PC-9 (cell line): Measurements from ENCODE around the gene NR4A3. TPM values are rescaled to one million over a fixed set of nuclear protein-coding genes. Genes with fewer than 3 reads are reported as not detected.

Experiments
- BruUV-seq: library from RNA; stranded (reverse); fragments of 400-500 nt; replicated peaks from 2 replicates; lab custom pipeline; 2021; lab: Mats Ljungman, UMichigan
- CTCF ChIA-PET: fragments of 300-600 bp; sonication (Branson Sonifier 250); formaldehyde crosslinking; loops from one replicate; lab custom pipeline; 2022; ENCODE audit warnings: antibody characterized with exemption; lab: Charles Lee
- POLR2A ChIA-PET: fragments of 300-600 bp; sonication (Branson Sonifier 250); formaldehyde crosslinking; loops from one replicate; lab custom pipeline; 2022; ENCODE audit warnings: antibody characterized with exemption; ENCODE audit not compliant: unreplicated experiment; lab: Charles Lee
- DNase-seq, 2 experiments: peaks; one replicate each; pipeline versions ENCODE4 v3.0.0 to v3.0.0-alpha.2; 2015 to 2022; ENCODE audit warnings: mixed read lengths in 1 of 2
- H2AFZ ChIP-seq: fragments of 200-600 bp; sonication (generic); 2 replicates; pipeline ENCODE4 v1.8.1; 2017; ENCODE audit warnings: antibody characterized with exemption
- H3F3A ChIP-seq: fragments of 200-600 bp; sonication (generic); 2 replicates; pipeline ENCODE4 v1.8.1; 2017; ENCODE audit warnings: antibody characterized with exemption, mild to moderate bottlenecking, low read depth; ENCODE audit not compliant: insufficient read depth
- H3K27ac ChIP-seq: fragments of 200-600 bp; sonication (generic); 2 replicates; pipeline ENCODE4 v1.6.1; 2016; ENCODE audit warnings: mixed run types
- H3K27me3 ChIP-seq: fragments of 200-600 bp; sonication (generic); 2 replicates; pipeline ENCODE4 v1.6.1; 2016; ENCODE audit warnings: low read depth, mixed run types; ENCODE audit not compliant: insufficient read depth
- H3K36me3 ChIP-seq: fragments of 200-600 bp; sonication (generic); 2 replicates; pipeline ENCODE4 v1.6.1; 2016; ENCODE audit warnings: low read depth, mixed run types
- H3K4me1 ChIP-seq: fragments of 200-600 bp; sonication (generic); replicated peaks from 2 replicates; pipeline ENCODE4 v1.6.1; 2016; ENCODE audit warnings: mixed run types; ENCODE audit not compliant: insufficient read depth
- H3K4me2 ChIP-seq: fragments of 200-600 bp; sonication (generic); 2 replicates; pipeline ENCODE4 v1.6.1; 2017; ENCODE audit warnings: mixed run types
- H3K4me3 ChIP-seq: fragments of 200-600 bp; sonication (generic); 2 replicates; pipeline ENCODE4 v1.6.1; 2016; ENCODE audit warnings: mixed run types
- H3K79me2 ChIP-seq: fragments of 200-600 bp; sonication (generic); 2 replicates; pipeline ENCODE4 v1.6.1; 2017; ENCODE audit warnings: low read depth, mixed run types
- H3K9me2 ChIP-seq: fragments of 200-600 bp; sonication (generic); 2 replicates; pipeline ENCODE4 v1.8.1; 2017; ENCODE audit warnings: mild to moderate bottlenecking; ENCODE audit not compliant: insufficient read depth
- H3K9me3 ChIP-seq: fragments of 200-600 bp; sonication (generic); 2 replicates; pipeline ENCODE4 v1.8.1; 2016; ENCODE audit warnings: low read depth; ENCODE audit not compliant: insufficient read depth
- H4K20me1 ChIP-seq: fragments of 200-600 bp; sonication (generic); 2 replicates; pipeline ENCODE4 v1.8.1; 2017; ENCODE audit not compliant: insufficient read depth
- EZH2 ChIP-seq: fragments of 200-600 bp; sonication (generic); IDR thresholded peaks from 2 replicates; pipeline ENCODE4 v1.8.0; 2017; ENCODE audit warnings: antibody characterized with exemption, low read depth
- intact Hi-C: fragments of 100-400 bp; cut with micrococcal nuclease; formaldehyde crosslinking; loops from one replicate; pipeline ENCODE4 v1.10.0; 2022; ENCODE audit not compliant: unreplicated experiment
- total RNA-seq: library from RNA; stranded (reverse); gene quantifications from 2 replicates; pipeline ENCODE4 v1.2.3, GENCODE V29; 2021
- TF ChIP-seq, protein P1 (sequence below): fragments of 200-600 bp; sonication (generic); conservative IDR thresholded peaks from 2 replicates; pipeline ENCODE4 v1.6.1; 2017; ENCODE audit warnings: mixed run types, antibody characterized with exemption, mild to moderate bottlenecking, moderate library complexity

Gene NR4A3
- total RNA-seq, 1 experiment from 2014 or later = not detected

- Histone ChIP-seq H3K4me2 (no peak overlapping the region), H3K4me1 (no peaks in the 10 kb centered on the region), H3K9me3 (no peaks in the 10 kb centered on the region), H3K79me2 (no peaks in the 10 kb centered on the region), H3F3A (no peaks in the 10 kb centered on the region), H2AFZ (no peak overlapping the region), H3K4me3 (no peak overlapping the region), H4K20me1 (no peaks in the 10 kb centered on the region), H3K36me3 (no peaks in the 10 kb centered on the region), H3K27ac (no peak overlapping the region), H3K9me2 (no peaks in the 10 kb centered on the region), H3K27me3 (no peaks in the 10 kb centered on the region)
- POLR2A ChIA-PET = no interaction called here
- BruUV-seq = no TSS peak
- CTCF ChIA-PET = no interaction called here
- TF ChIP-seq, protein P1, sequence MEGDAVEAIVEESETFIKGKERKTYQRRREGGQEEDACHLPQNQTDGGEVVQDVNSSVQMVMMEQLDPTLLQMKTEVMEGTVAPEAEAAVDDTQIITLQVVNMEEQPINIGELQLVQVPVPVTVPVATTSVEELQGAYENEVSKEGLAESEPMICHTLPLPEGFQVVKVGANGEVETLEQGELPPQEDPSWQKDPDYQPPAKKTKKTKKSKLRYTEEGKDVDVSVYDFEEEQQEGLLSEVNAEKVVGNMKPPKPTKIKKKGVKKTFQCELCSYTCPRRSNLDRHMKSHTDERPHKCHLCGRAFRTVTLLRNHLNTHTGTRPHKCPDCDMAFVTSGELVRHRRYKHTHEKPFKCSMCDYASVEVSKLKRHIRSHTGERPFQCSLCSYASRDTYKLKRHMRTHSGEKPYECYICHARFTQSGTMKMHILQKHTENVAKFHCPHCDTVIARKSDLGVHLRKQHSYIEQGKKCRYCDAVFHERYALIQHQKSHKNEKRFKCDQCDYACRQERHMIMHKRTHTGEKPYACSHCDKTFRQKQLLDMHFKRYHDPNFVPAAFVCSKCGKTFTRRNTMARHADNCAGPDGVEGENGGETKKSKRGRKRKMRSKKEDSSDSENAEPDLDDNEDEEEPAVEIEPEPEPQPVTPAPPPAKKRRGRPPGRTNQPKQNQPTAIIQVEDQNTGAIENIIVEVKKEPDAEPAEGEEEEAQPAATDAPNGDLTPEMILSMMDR = no peak
- TF ChIP-seq EZH2 = no peak
- DNase-seq = no peak
- intact Hi-C loops = no loop called here
Measured at GRCh38 chr9:99840072-99840471, 18.4 kb downstream of the NR4A3 start.

- Histone ChIP-seq H4K20me1 (no peaks in the 10 kb centered on the region), H3K36me3 (no peaks in the 10 kb centered on the region), H3K4me1 (no peaks in the 10 kb centered on the region), H3K4me3 (no peak overlapping the region), H3K4me2 (no peak overlapping the region), H3K79me2 (no peaks in the 10 kb centered on the region), H3F3A (no peaks in the 10 kb centered on the region), H3K9me3 (no peaks in the 10 kb centered on the region), H2AFZ (no peak overlapping the region), H3K9me2 (no peaks in the 10 kb centered on the region), H3K27ac (no peak overlapping the region), H3K27me3 (no peaks in the 10 kb centered on the region)
- no peak for TF ChIP-seq EZH2
- TF ChIP-seq, protein P1 = no peak
- no peak for DNase-seq
- POLR2A ChIA-PET = interaction anchor here (0.7 kb wide), 1 partner anchor 13 kb away, joined by 6 read pairs; no protein-coding TSS in a partner anchor
- no TSS peak for BruUV-seq
- intact Hi-C loops = no loop called here
- CTCF ChIA-PET = no interaction called here
Measured at GRCh38 chr9:99845063-99845462, 23.4 kb downstream of the NR4A3 start.

DNA sequence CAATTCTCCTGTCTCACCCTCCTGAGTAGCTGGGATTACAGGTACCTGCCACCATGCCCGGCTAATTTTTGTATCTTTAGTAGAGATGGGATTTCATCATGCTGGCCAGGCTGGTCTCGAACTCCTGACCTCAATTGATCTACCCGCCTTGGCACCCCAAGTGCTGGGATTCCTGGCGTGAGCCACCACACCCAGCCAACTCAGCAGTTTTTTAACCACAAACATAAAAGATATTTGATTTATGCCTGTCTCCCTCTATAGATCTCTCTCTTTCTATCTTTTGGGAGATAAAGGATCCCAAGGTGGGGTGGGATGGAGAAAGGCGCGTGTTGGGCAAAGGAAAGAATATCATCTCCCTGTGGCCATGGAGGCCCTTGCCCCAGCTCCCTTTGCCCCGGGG, 26.8 kb downstream of the NR4A3 start:
- H3K4me2 ChIP-seq = no peak overlapping the region
- no peaks in the 10 kb centered on the region for H3K9me3 ChIP-seq
- POLR2A ChIA-PET = no interaction called here
- no peaks in the 10 kb centered on the region for H3K9me2 ChIP-seq
- H4K20me1 ChIP-seq = no peaks in the 10 kb centered on the region
- BruUV-seq = no TSS peak
- intact Hi-C loops = no loop called here
- TF ChIP-seq EZH2 = no peak
- TF ChIP-seq, protein P1 = no peak
- no peak for DNase-seq
- no peak overlapping the region for H3K27ac ChIP-seq
- no peaks in the 10 kb centered on the region for H3K36me3 ChIP-seq
- H3K4me1 ChIP-seq = no peaks in the 10 kb centered on the region
- H2AFZ ChIP-seq = no peak overlapping the region
- no peaks in the 10 kb centered on the region for H3F3A ChIP-seq
- CTCF ChIA-PET = no interaction called here
- no peaks in the 10 kb centered on the region for H3K27me3 ChIP-seq
- H3K4me3 ChIP-seq = no peak overlapping the region
- H3K79me2 ChIP-seq = no peaks in the 10 kb centered on the region
